Measurements from ENCODE around the gene RNASE11.

DNA sequence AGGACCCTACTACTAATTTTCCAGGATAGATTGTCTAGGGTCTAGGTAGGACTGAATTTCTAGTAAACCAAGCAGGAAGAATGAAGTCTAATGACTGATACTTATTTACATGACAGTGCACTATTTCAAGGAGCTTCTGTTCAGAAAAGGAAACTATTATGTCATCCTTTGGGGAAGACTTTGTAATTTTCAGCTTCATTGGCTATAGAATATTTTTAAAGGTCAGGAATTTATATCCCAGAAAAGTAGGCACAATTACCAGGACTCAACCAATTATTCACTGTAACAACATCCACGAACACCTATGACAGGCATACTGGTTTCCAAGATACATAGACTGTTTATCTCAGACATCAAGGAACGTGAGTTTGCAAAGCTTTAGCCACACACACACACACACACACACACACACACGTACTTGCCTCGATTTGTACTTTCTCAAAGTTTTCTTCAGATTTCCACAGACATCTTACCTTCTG, 30.5 kb upstream of the RNASE11 start:
- TF ChIP-seq, protein P1, sequence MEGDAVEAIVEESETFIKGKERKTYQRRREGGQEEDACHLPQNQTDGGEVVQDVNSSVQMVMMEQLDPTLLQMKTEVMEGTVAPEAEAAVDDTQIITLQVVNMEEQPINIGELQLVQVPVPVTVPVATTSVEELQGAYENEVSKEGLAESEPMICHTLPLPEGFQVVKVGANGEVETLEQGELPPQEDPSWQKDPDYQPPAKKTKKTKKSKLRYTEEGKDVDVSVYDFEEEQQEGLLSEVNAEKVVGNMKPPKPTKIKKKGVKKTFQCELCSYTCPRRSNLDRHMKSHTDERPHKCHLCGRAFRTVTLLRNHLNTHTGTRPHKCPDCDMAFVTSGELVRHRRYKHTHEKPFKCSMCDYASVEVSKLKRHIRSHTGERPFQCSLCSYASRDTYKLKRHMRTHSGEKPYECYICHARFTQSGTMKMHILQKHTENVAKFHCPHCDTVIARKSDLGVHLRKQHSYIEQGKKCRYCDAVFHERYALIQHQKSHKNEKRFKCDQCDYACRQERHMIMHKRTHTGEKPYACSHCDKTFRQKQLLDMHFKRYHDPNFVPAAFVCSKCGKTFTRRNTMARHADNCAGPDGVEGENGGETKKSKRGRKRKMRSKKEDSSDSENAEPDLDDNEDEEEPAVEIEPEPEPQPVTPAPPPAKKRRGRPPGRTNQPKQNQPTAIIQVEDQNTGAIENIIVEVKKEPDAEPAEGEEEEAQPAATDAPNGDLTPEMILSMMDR (conservative IDR thresholded peaks at IDR 0.05 in 1 of 2, IDR thresholded peaks at IDR 0.05 in 1 of 2; ENCODE audit: low read depth in 1 of 2, low read length in 2 of 2): no peak
- TF ChIP-seq EZH2 (IDR thresholded peaks at IDR 0.05; ENCODE audit: low read length, missing control alignments): no peak
